AG08395 (cell line): ENCODE measurements around the gene CDRT4.
"Not testable (repeated sequence)": the region's sequence is repeated elsewhere in the genome, so short reads cannot be mapped to it uniquely, and the experiment has no call there.

Experiments
- DNase-seq: peaks from one replicate; pipeline ENCODE4 v3.0.0; 2012; ENCODE audit warnings: mixed read lengths, low spot score

Gene CDRT4

GRCh38 chr17:15456972-15457722, 10.3 kb downstream of the CDRT4 start:
- DNase-seq = peak; percentile 86

GRCh38 chr17:15456496-15456895, 10.9 kb downstream of the CDRT4 start:
- DNase-seq = no peak

- DNase-seq = no peak
These were observed 13.1 kb downstream of the CDRT4 start for GRCh38 chr17:15454346-15454745.

GRCh38 chr17:15453782-15454181, 13.6 kb downstream of the CDRT4 start:
- DNase-seq = no peak

DNA sequence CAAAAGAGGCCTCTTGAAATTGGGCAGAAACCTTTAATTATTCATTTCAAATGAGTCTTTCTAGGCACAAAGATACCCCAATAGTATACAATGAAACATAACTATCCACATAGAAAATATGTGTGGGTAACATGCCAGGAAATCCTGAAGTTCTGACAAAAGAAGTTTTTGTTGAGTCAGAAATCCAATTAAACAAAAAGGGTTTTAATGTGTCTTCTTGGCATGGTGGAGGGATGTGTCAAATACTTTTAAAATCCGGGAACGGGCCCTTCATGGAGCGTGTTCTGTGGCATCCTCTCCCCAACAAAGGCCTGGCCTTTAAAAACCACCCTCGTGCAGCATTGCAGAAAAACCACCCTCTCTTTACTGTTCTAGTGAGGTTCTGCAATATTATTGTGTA, 14.2 kb downstream of the CDRT4 start:
- peak; percentile 30 for DNase-seq

DNA sequence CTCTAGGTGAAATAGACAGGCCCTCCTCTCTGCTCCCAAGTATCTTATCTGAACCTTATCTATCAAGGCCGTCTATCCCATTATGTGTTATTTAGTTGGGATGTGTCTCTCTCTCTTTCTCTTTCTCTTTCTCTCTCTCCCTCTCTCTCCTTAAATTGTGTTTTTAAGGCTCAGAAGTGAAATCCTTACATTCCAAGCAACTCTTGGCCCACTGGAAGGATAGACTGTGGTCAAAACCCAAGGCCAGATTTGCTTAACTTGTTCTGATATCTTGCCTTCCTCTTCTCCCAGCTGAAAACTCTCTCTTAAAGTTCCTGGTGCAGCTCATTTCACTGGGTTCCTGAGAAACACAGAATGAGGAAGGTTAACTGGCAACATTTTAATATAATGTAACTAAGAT, 14.7 kb downstream of the CDRT4 start:
- no peak for DNase-seq

DNA sequence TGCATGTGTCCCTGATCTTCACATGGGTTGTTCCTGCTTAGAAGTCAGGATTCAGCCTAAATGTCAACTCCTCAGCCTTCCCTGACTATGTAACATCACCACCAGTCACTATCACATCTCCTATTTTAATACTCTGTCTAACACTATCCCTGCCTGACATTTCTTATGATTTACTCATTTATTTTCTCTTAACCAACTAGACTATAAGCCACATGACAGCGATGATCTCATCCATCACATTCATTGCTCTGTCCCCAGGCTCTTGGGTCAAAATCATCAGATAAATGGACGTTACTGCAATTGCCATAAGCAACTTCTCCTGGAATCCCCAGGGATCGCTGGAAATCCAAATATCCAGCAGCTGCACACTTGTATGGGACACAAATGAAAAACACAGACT, 15.7 kb downstream of the CDRT4 start:
- no peak for DNase-seq

GRCh38 chr17:15448580-15448956, 18.9 kb downstream of the CDRT4 start:
- no peak for DNase-seq

DNA sequence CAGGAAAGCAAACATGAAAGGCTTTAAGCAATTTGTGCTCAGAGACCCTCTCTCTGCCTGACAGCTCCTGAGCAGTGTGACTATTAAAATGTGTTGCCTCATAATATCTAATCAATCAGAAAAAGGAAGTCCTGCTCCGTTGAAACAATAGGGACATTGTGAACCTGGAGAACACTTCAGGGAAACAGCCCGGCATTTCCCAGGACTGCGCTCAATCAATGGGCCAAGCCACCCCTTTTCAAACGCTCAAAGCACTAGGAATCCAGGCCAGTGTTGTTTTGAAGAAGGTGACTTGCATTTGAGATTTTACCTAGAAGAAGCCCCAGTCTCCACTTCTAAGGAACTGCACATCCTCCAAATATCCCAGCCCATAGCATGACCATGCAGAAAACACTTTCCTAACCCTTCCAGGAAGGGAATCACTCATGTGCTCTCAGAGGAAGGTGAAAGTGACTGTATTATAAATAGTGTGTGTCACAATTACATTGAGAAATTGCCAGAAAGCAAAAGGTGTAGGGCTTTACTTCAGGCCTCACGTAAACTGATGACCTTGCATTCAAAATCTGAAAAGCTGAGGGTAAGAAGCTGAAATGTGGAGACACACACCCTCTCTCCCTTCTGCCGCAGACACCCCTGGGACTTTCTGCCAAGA, 19.4 kb downstream of the CDRT4 start:
- no peak for DNase-seq

DNA sequence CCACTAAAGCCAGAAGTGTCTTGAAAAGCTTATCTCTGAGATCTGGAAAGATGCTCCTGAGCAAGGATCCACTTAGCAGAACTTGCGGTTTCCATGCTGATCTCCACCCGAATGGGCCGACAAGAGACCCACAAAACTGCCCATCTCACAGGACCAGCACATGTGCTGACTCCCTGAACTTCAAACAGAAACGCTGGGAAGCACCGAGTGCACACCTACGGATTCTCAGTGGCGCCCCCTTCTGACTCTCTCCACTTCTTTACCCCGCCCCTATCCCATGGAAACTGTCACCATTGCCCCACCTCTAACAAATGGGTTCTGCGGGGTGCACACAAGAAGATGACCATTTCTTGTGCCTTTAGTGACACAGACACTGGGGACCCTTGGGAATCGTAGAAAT, 21.4 kb downstream of the CDRT4 start:
- no peak for DNase-seq

- no peak for DNase-seq
These were observed 22.6 kb downstream of the CDRT4 start for GRCh38 chr17:15444805-15445204.

DNA sequence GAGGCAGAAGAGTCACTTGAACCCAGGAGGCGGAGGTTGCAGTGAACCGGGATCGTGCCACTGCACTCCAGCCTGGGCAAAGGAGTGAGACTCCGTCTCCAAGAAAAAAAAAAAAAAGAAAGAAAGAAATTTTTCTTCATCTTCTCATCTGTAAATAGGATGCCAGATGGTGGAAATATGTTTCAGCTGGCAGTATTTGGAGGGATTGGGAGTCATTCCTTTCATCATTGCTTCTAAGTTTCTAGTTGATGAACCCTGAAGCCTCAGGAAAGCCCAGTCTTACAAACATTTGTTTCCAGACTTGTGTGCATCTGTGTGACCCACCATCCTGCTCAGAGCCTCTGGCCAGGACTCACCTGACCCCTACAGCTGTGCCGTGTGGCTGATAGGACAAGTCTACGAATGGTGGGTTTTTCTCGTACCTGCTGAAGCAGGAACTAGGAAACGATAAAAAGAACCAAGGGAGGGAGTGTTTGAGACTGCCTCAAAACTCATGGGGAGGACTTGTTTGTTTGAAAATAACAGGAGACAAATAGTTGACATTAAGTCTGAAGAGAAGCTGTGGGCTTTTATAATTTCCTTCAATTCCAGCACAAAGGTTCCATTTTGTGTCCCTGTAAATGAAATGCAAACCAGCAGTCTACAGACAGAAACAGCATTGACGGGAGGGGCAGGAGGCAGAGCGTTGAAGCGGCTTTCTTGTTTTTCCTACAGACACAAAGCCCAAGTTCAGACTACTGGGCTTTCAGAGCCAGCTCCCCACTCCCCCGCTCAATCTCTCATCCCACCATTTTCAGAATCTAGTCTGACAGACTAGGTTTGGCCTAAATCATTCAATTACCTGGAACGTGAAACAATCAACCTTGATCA, 24.9 kb downstream of the CDRT4 start:
- DNase-seq = no peak

GRCh38 chr17:15441315-15441714, 26.1 kb downstream of the CDRT4 start:
- no peak for DNase-seq

- no peak for DNase-seq
These were observed 27.1 kb downstream of the CDRT4 start for GRCh38 chr17:15440347-15440746.

- not testable (repeated sequence) for DNase-seq
These were observed 28.0 kb downstream of the CDRT4 start for GRCh38 chr17:15439205-15439985.

- DNase-seq = no peak
These were observed 28.8 kb downstream of the CDRT4 start for GRCh38 chr17:15438491-15439105.

- DNase-seq = no peak
These were observed 30.2 kb downstream of the CDRT4 start for GRCh38 chr17:15437303-15437635.

GRCh38 chr17:15436473-15437302, 30.7 kb downstream of the CDRT4 start:
- peak; percentile 34 for DNase-seq

- DNase-seq = no peak
These were observed 32.5 kb downstream of the CDRT4 start for GRCh38 chr17:15434956-15435355.

GRCh38 chr17:15432807-15433611, 34.4 kb downstream of the CDRT4 start:
- DNase-seq = peak; percentile 63
